SK-N-MC (cell line): ENCODE results near the gene NUBP2.

ENCODE experiments used
- DNase-seq: peaks from one replicate; pipeline ENCODE4 v3.0.0-alpha.2; 2011; ENCODE audit warnings: low read depth, low spot score
- H3K27ac ChIP-seq: fragments of 200-600 bp; sonication (generic); 2 replicates; pipeline ENCODE4 v1.5.1; 2016; ENCODE audit warnings: mixed run types
- H3K36me3 ChIP-seq: fragments of 200-600 bp; sonication (generic); 2 replicates; pipeline ENCODE4 v1.6.1; 2017; ENCODE audit warnings: antibody characterized with exemption, low read length, mixed read lengths; ENCODE audit not compliant: insufficient read depth
- H3K4me3 ChIP-seq: fragments of 200-600 bp; sonication (generic); 2 replicates; pipeline ENCODE4 v1.5.1; 2016
- H3K9ac ChIP-seq: fragments of 200-600 bp; sonication (generic); 2 replicates; pipeline ENCODE4 v1.8.0; 2017; ENCODE audit warnings: mixed run types, mixed read lengths; ENCODE audit not compliant: insufficient read length
- H3K9me3 ChIP-seq: fragments of 200-600 bp; sonication (generic); 2 replicates; pipeline ENCODE4 v1.6.1; 2017; ENCODE audit warnings: low read depth, mild to moderate bottlenecking, antibody characterized with exemption, low read length, moderate library complexity, mixed read lengths
- EZH2 ChIP-seq: fragments of 200-600 bp; sonication (generic); IDR thresholded peaks from one replicate; pipeline ENCODE4 v1.6.1; 2017; ENCODE audit warnings: antibody characterized with exemption
- FOXP2 ChIP-seq: optimal IDR thresholded peaks from 2 replicates; pipeline ENCODE3; 2011; ENCODE audit warnings: mild to moderate bottlenecking, moderate library complexity; ENCODE audit not compliant: insufficient read depth; ENCODE audit errors: extremely low read length, control extremely low read depth
- POLR2AphosphoS5 ChIP-seq: IDR thresholded peaks from 2 replicates; pipeline ENCODE4 v1.6.1; 2012; ENCODE audit warnings: mild to moderate bottlenecking, low read depth, low read length, borderline replicate concordance

Gene NUBP2

DNA sequence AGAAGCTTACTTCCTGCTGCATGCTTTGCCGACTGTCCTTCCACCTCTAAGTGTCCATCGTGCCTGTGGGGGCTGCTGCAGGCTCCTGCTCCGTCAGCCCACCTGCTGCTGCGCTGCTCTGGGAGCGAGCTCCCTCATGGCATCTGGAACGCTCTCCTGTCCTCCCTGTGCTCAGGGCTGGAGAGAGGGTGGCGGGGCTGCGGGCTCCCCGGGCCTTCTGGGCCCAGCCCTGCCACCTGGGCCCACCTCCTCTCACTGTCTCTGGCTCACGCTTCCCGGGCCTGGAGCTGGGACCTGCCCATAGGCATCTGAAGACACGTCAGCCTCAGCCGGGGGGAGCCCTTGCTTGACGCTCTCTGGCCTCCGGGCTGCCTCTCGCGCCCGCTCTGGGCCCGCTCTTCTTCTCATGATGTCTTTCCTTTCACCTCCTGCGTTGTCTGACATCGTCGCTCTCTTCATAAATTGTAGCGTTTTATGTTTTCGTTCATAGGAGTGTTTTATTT is 38.4 kb upstream of the NUBP2 start:
- no peak overlapping the region for H3K9ac ChIP-seq
- TF ChIP-seq POLR2AphosphoS5 = no peak
- TF ChIP-seq FOXP2 = no peak
- TF ChIP-seq EZH2 = no peak
- no peaks in the 10 kb centered on the region for H3K9me3 ChIP-seq
- no peak overlapping the region for H3K4me3 ChIP-seq
- H3K36me3 ChIP-seq = no peaks in the 10 kb centered on the region; the same call in 1 of the 2 replicates
- no peak overlapping the region for H3K27ac ChIP-seq
- no peak for DNase-seq

DNA sequence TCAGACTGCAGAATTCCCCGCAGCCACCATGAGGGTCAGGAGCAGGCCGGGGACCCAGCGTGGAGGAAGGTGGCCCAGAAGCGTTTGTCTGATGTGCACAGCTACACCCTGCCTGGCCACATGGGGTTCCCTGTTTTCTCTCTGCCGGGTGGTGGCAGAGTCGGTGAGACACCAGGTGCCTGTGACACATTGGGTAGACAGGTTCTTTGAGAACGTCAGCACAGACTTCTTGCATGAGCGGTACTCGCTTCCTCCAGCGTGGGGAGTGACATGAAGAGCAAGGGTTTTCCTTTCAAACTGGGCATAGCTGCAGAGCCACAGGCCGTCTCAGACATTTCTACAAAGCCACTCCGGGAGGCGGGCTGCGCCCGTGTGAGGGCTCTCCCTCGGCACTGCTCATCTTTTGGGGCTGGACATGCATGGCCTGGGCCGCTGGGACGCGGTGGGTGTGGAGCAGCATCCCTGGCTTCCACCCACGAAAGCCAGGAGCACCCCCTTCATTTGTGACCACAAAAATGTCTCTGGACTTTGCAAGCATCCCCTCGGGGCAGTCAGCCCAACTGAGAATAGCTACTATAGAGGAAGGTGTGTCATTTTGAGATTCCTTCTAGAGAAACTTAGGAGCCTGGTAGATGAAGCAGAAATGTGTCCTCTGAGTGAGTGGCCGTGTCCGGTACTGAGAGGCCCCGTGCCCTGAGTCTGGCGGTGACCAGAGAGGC is 37.4 kb upstream of the NUBP2 start:
- no peak overlapping the region for H3K4me3 ChIP-seq
- H3K9ac ChIP-seq = no peak overlapping the region
- H3K36me3 ChIP-seq = no peaks in the 10 kb centered on the region; the same call in 1 of the 2 replicates
- no peaks in the 10 kb centered on the region for H3K9me3 ChIP-seq
- H3K27ac ChIP-seq = no peak overlapping the region
- TF ChIP-seq EZH2 (no peak), FOXP2 (no peak), POLR2AphosphoS5 (no peak)
- no peak for DNase-seq

DNA sequence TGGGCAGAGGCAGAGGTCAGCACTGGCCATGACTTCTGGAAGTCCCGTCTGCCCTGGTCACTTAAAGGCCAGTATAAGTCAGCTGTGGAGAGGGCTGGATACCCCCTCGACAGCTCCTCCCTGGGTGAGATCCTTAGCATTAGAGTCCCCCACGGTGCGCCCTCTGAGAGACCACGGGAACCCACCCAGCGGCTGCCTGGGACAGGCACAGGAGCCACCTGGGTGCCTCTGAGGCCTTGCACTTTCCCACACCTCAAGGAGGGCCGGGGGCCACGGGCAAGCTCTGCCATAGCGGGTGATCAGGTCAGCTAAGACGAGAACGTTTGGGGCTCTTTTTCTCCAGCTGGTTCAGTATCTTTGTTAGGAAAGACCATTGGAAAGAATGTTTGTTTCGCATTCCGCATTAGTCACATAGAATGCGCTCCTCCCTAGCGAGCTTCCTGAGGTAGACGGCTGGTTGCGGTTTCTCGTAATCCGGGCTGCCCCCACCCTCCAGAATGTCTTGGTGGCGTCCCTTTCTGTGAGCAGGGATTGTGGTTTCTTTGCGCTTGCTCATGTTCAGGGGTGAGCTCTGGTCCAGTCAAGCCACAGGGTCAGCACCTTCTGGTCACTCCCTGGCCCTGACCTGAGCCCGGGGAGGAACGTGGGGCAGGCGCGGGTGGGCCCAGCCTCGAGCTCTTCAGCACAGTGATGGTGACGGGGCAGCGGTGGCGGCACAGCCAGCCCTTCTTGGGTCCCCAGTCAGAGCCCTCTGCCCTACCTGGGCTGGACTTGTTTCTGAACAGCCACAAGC is 36.7 kb upstream of the NUBP2 start:
- H3K27ac ChIP-seq = no peak overlapping the region
- TF ChIP-seq POLR2AphosphoS5 = no peak
- no peak for TF ChIP-seq EZH2
- no peak for TF ChIP-seq FOXP2
- no peaks in the 10 kb centered on the region; the same call in 1 of the 2 replicates for H3K36me3 ChIP-seq
- no peak overlapping the region for H3K4me3 ChIP-seq
- no peak for DNase-seq
- no peaks in the 10 kb centered on the region for H3K9me3 ChIP-seq
- no peak overlapping the region for H3K9ac ChIP-seq

DNA sequence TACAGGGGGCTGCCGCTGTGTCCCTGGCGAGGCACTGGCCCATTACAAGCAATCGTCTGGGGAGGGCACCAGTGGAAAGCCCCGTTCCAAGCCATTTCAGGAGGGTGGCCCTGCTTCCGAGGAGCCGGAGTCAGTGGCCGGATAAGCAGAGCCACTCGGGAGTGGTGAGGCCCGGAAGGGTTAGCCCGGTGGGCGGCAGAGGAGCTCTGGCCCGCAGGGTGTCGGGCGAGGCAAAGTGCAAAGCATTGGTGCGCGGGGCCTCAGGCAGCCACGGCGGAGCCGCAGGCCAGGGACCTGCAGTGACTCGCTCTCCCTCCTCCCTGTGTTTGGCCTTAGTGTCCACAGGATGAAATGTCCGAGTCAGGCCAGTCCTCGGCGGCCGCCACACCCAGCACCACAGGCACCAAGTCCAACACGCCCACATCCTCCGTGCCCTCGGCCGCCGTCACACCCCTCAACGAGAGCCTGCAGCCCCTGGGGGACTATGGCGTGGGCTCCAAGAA is 36.0 kb upstream of the NUBP2 start:
- no peaks in the 10 kb centered on the region; the same call in 1 of the 2 replicates for H3K36me3 ChIP-seq
- DNase-seq = no peak
- H3K4me3 ChIP-seq = no peak overlapping the region
- H3K27ac ChIP-seq = no peak overlapping the region
- H3K9me3 ChIP-seq = no peaks in the 10 kb centered on the region
- no peak for TF ChIP-seq POLR2AphosphoS5
- TF ChIP-seq EZH2 = no peak
- TF ChIP-seq FOXP2 = no peak
- H3K9ac ChIP-seq = no peak overlapping the region

DNA sequence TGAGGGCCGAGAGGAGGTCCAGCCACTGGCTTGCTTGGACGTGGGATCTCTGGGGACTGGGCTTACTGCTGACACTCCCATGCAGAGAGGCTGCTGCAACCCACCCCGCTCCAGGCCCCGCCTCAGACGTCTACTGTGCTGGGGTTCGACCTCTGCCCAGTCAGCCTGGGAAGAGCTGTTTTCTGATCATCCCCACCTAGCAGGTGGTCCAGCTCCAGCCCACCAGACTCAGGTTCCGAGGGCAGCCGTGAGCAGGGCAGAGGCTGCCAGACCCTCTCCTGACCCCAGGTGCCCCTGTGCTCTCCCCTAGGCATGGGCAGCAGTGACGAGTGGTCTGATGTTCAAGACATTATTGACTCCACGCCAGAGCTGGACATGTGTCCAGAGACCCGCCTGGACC is 34.8 kb upstream of the NUBP2 start:
- Histone ChIP-seq H3K4me3 (no peak overlapping the region), H3K9me3 (no peaks in the 10 kb centered on the region), H3K36me3 (no peaks in the 10 kb centered on the region; the same call in 1 of the 2 replicates), H3K27ac (no peak overlapping the region), H3K9ac (no peak overlapping the region)
- TF ChIP-seq POLR2AphosphoS5 (no peak), EZH2 (no peak), FOXP2 (no peak)
- DNase-seq = no peak

DNA sequence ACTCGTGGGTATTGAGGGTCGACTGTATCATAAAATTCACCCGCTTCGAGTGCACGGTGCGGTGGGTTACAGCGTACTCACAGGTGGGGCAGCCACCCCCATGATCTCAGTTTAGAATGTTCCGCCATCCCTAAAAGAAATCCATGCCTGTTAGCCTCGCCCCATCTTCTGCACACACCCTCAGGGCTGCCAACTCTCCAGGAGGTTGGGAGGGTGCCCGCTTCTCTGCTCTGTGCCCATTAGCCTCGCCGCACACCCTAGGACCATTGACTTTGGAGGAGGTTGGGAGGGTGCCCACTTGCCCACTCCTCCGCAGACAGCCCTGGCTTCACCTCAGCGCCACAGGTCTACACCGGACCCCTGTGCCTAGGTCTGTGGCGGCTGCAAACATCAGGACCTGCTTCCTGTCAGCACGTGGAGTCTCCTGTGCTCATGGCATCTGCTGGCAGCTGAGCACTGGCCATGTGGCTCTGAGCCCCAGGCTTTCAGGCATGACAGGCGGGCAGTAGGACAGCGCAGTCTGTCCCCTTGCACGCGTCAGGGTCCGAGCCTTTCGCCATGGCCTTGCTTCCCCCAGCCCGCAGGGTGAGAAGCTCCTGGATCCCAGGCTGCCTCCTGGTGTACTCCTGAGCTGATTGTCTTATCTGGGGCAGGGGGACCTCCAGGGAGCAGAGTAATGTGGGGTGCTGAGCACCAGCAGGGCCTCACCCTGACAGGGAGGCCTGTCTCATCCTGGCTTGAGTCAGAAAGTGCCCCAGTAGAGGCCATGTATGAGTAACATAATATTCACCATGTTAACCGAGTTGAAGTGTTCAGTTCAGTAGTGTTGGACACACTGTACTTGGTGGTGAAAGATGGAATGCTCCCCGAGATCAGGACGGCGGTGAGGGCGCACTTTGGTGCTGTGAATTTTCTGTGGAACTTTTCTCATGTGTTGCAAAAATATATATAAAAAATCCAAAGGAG is 33.3 kb upstream of the NUBP2 start:
- TF ChIP-seq POLR2AphosphoS5 (no peak), EZH2 (no peak), FOXP2 (no peak)
- Histone ChIP-seq H3K36me3 (no peaks in the 10 kb centered on the region; the same call in 1 of the 2 replicates), H3K9me3 (no peaks in the 10 kb centered on the region), H3K9ac (no peak overlapping the region), H3K27ac (no peak overlapping the region), H3K4me3 (no peak overlapping the region)
- no peak for DNase-seq

DNA sequence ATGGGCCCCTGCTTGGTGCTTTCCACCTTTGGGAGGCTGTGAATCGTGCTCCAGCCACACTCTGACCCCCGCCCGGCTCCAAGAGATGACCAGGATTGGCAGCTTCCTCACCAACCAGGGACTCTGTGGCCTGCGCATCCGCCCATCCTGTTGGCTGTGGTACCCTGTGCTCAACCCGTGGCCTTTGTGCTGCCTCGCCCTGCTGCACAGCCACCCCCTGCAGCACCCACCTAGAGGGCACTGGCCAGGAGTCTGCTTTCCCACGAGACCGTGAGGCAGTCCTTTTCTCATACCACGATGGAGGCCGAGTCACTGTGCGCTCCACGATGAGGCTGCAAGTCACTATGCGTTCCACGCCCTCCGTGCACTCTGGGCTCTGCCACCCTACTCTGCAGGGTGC is 30.8 kb upstream of the NUBP2 start:
- H3K36me3 ChIP-seq = no peaks in the 10 kb centered on the region; the same call in 1 of the 2 replicates
- no peak overlapping the region for H3K9ac ChIP-seq
- H3K9me3 ChIP-seq = no peaks in the 10 kb centered on the region
- H3K4me3 ChIP-seq = no peak overlapping the region
- no peak overlapping the region for H3K27ac ChIP-seq
- DNase-seq = no peak
- no peak for TF ChIP-seq POLR2AphosphoS5
- no peak for TF ChIP-seq EZH2
- TF ChIP-seq FOXP2 = no peak
